ENCODE data around the gene PREP. TPM values are rescaled to one million over a fixed set of nuclear protein-coding genes. Genes with fewer than 3 reads are reported as not detected.
"Not testable (repeated sequence)": the region's sequence is repeated elsewhere in the genome, so short reads cannot be mapped to it uniquely, and the experiment has no call there.

PREP gene
- total RNA-seq, 1 experiment from 2014 or later, result 35.8 TPM

- Histone ChIP-seq H3K79me2 (ENCODE audit: low read depth) (no peaks in the 10 kb centered on the region), H3K27ac (peak overlapping the region; percentile 82), H3K4me3 (peak overlapping the region; percentile 20), H3K9me2 (ENCODE audit: insufficient read depth) (no peaks in the 10 kb centered on the region), H2AFZ (peak overlapping the region; percentile 50), H3K36me3 (ENCODE audit: low read depth) (no peaks in the 10 kb centered on the region), H4K20me1 (ENCODE audit: insufficient read depth) (no peaks in the 10 kb centered on the region), H3F3A (ENCODE audit: insufficient read depth, low read depth) (peaks cover 39% of the 10 kb centered on the region), H3K9me3 (ENCODE audit: insufficient read depth, low read depth) (peaks cover 11% of the 10 kb centered on the region; the same call in 1 of the 2 replicates), H3K27me3 (ENCODE audit: insufficient read depth, low read depth) (no peaks in the 10 kb centered on the region), H3K4me1 (replicated peaks; ENCODE audit: insufficient read depth) (peaks cover 47% of the 10 kb centered on the region), H3K4me2 (peak overlapping the region; percentile 59)
- intact Hi-C loops (cut with micrococcal nuclease; ENCODE audit: unreplicated experiment), result loop anchor here (1.0 to 10.0 kb wide), 3 partner anchors 254 to 691 kb away; no protein-coding TSS in a partner anchor
- POLR2A ChIA-PET (ENCODE audit: unreplicated experiment), result no interaction called here
- no TSS peak for BruUV-seq (replicated peaks)
- DNase-seq, result peak; percentile 65 to 100
- TF ChIP-seq CTCF (conservative IDR thresholded peaks at IDR 0.05), result no peak
- TF ChIP-seq EZH2 (IDR thresholded peaks at IDR 0.05; ENCODE audit: low read depth), result no peak
- CTCF ChIA-PET, result interaction anchor here (0.6 kb wide), 1 partner anchor 331 kb away, joined by 3 read pairs; no protein-coding TSS in a partner anchor
These were observed 25.6 kb upstream of the PREP start for GRCh38 chr6:105428342-105428957.

- Histone ChIP-seq H3K27me3 (ENCODE audit: insufficient read depth, low read depth) (no peaks in the 10 kb centered on the region), H3K4me1 (replicated peaks; ENCODE audit: insufficient read depth) (peaks cover 21% of the 10 kb centered on the region), H3K9me3 (ENCODE audit: insufficient read depth, low read depth) (peaks cover 10% of the 10 kb centered on the region; the same call in 1 of the 2 replicates), H3K4me3 (no peak overlapping the region), H3K9me2 (ENCODE audit: insufficient read depth) (no peaks in the 10 kb centered on the region), H3K79me2 (ENCODE audit: low read depth) (no peaks in the 10 kb centered on the region), H3K27ac (no peak overlapping the region), H3K36me3 (ENCODE audit: low read depth) (no peaks in the 10 kb centered on the region), H4K20me1 (ENCODE audit: insufficient read depth) (no peaks in the 10 kb centered on the region), H3F3A (ENCODE audit: insufficient read depth, low read depth) (peaks cover 25% of the 10 kb centered on the region), H3K4me2 (no peak overlapping the region), H2AFZ (no peak overlapping the region)
- intact Hi-C loops (cut with micrococcal nuclease; ENCODE audit: unreplicated experiment), result loop anchor here (1.0 to 10.0 kb wide), 3 partner anchors 107 to 337 kb away; no protein-coding TSS in a partner anchor
- peak; percentile 43 to 57 for DNase-seq
- BruUV-seq (replicated peaks), result no TSS peak
- TF ChIP-seq CTCF (conservative IDR thresholded peaks at IDR 0.05) (peak; percentile 87), EZH2 (IDR thresholded peaks at IDR 0.05; ENCODE audit: low read depth) (no peak)
- CTCF ChIA-PET, result interaction anchor here (0.9 kb wide), 1 partner anchor 337 kb away, joined by 4 read pairs; no protein-coding TSS in a partner anchor
- POLR2A ChIA-PET (ENCODE audit: unreplicated experiment), result no interaction called here
These were observed 21.4 kb upstream of the PREP start for GRCh38 chr6:105424175-105424783.

GRCh38 chr6:105416971-105417370, 14.1 kb upstream of the PREP start:
- intact Hi-C loops (cut with micrococcal nuclease; ENCODE audit: unreplicated experiment); H3K79me2 ChIP-seq (ENCODE audit: low read depth); H3K27me3 ChIP-seq (ENCODE audit: insufficient read depth, low read depth); H3K27ac ChIP-seq; CTCF ChIA-PET; H3K4me2 ChIP-seq; DNase-seq; H4K20me1 ChIP-seq (ENCODE audit: insufficient read depth); POLR2A ChIA-PET (ENCODE audit: unreplicated experiment); H3K4me1 ChIP-seq (replicated peaks; ENCODE audit: insufficient read depth); BruUV-seq (replicated peaks); H3K4me3 ChIP-seq; H3F3A ChIP-seq (ENCODE audit: insufficient read depth, low read depth); H2AFZ ChIP-seq; H3K9me2 ChIP-seq (ENCODE audit: insufficient read depth); H3K36me3 ChIP-seq (ENCODE audit: low read depth): not testable (repeated sequence)
- H3K9me3 ChIP-seq (ENCODE audit: insufficient read depth, low read depth), result peaks cover 37% of the 10 kb centered on the region

All from PC-9 (cell line).